Mucosa of descending colon (tissue), 3 donors: ENCODE measurements around the gene ZNRD2. TPM values are rescaled to one million over a fixed set of nuclear protein-coding genes. Genes with fewer than 3 reads are reported as not detected.

Experiments
- ATAC-seq: fragments of 200-7000 bp; cut with Tn5 transposase; one replicate; pipeline ENCODE4 v1.9.1; 2020; ENCODE audit warnings: mild to moderate bottlenecking, moderate library complexity
- DNase-seq, 3 donors: peaks; one replicate each; pipeline ENCODE4 v3.0.0-alpha.2; 2020
- H3K36me3 ChIP-seq: fragments of 200-600 bp; one replicate; pipeline ENCODE4 v1.8.0; 2021; ENCODE audit warnings: low read depth, mild to moderate bottlenecking
- H3K4me1 ChIP-seq: fragments of 200-600 bp; one replicate; pipeline ENCODE4 v1.8.0; 2021; ENCODE audit warnings: low read depth, mild to moderate bottlenecking
- H3K4me3 ChIP-seq: fragments of 200-600 bp; one replicate; pipeline ENCODE4 v1.8.0; 2021; ENCODE audit warnings: mild to moderate bottlenecking
- H3K9me3 ChIP-seq: fragments of 200-600 bp; one replicate; pipeline ENCODE4 v1.8.0; 2021; ENCODE audit warnings: mild to moderate bottlenecking
- CTCF ChIP-seq: fragments of 200-600 bp; IDR thresholded peaks from one replicate; pipeline ENCODE4 v1.8.0; 2022; ENCODE audit warnings: antibody characterized with exemption, mild to moderate bottlenecking
- intact Hi-C, 2 donors: fragments of 100-400 bp; cut with DNase I in 1 of 2; cut with micrococcal nuclease in 1 of 2; formaldehyde crosslinking; loops; one replicate each; pipeline versions ENCODE4 v1.11.0 to v1.11.1; 2022; cut with DNase I, micrococcal nuclease
- total RNA-seq, 3 donors: library from RNA; stranded (reverse); fragmentation: NEBNext Ultra II Directional in 2 of 3; extraction: Animal tissue kit (Norgen Biotek cat#: 25700) in 2 of 3; gene quantifications; one replicate each; pipeline versions ENCODE4 v1.2.1 to v1.2.4, GENCODE V29; 2021 to 2023
- donor health status: DM: no; HTN: no; CAD: no; lungs with moderate emphysema.
- donor health status: DM: no; HTN: no; CAD: no.
- donor health status: DM: no; HTN: yes; CAD: no.

ZNRD2 gene
- total RNA-seq, 3 donors from 2014 or later = 20.9 to 24.6 (median 21.0) TPM

DNA sequence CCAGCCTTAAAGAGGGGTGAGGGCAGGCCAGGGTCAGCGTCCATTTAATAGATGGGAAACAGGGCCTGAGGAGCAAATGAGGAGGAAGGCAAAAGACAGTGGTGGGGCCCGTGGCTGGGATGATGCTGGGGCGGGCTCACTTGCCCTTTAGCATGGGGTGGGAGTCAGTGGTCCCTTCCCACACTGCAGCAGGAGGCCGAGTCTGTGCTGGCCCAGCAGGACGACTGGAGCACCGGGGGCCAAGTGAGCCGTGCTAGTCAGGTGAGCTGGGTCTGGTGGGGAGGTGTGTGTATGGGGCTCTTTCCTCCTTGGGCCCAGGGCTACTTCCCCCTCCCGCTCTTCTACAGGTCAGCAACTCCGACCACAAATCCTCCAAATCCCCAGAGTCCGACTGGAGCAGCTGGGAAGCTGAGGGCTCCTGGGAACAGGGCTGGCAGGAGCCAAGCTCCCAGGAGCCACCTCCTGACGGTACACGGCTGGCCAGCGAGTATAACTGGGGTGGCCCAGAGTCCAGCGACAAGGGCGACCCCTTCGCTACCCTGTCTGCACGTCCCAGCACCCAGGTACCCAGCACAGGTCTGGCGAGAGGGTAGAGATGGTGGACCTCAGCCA, 32.6 kb upstream of the ZNRD2 start:
- ATAC-seq (no peak), DNase-seq (peak in 1 of 3 donors; percentile 56)
- Histone ChIP-seq H3K36me3 (peaks cover under 1% of the 10 kb centered on the region), H3K4me3 (no peak overlapping the region), H3K4me1 (peaks cover 17% of the 10 kb centered on the region), H3K9me3 (no peaks in the 10 kb centered on the region)
- intact Hi-C loops = loop anchor here in 1 of 2 donors (10.0 kb wide), 1 partner anchor 57 kb away; the partner anchor contains the start of gene KCNK7
- TF ChIP-seq CTCF = no peak

DNA sequence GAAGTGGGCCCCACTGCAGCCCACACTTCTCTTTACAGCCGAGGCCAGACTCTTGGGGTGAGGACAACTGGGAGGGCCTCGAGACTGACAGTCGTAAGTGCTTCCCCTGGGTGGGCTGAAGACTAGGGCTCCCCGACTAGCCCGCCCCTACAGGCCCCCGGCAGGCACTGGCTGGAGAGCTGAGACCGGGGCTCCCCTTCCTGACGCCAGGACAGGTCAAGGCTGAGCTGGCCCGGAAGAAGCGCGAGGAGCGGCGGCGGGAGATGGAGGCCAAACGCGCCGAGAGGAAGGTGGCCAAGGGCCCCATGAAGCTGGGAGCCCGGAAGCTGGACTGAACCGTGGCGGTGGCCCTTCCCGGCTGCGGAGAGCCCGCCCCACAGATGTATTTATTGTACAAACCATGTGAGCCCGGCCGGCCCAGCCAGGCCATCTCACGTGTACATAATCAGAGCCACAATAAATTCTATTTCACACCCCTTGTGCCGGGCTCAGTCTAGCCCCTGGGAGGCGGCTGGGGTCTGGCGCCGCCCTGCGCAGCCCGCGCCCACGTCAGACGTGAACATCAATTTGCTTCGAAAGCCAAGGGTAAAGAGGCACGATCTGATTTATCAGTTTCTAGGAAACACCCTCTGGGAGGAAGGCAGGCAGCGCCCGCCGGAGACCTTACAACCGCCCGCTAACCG, 31.9 kb upstream of the ZNRD2 start:
- intact Hi-C loops = loop anchor here in 1 of 2 donors (10.0 kb wide), 1 partner anchor 56 kb away; the partner anchor contains the start of gene KCNK7
- Histone ChIP-seq H3K4me3 (no peak overlapping the region), H3K9me3 (no peaks in the 10 kb centered on the region), H3K4me1 (peaks cover 17% of the 10 kb centered on the region), H3K36me3 (no peaks in the 10 kb centered on the region)
- no peak for TF ChIP-seq CTCF
- DNase-seq = peak in 1 of 3 donors; percentile 63
- ATAC-seq = no peak

GRCh38 chr11:65538915-65539743, 31.1 kb upstream of the ZNRD2 start:
- no peaks in the 10 kb centered on the region for H3K36me3 ChIP-seq
- no peaks in the 10 kb centered on the region for H3K9me3 ChIP-seq
- ATAC-seq (no peak), DNase-seq (peak in 1 of 3 donors; percentile 62)
- H3K4me1 ChIP-seq = peaks cover 17% of the 10 kb centered on the region
- no peak overlapping the region for H3K4me3 ChIP-seq
- intact Hi-C loops = loop anchor here in 1 of 2 donors (10.0 kb wide), 1 partner anchor 56 kb away; the partner anchor contains the start of gene KCNK7
- no peak for TF ChIP-seq CTCF

- Histone ChIP-seq H3K4me1 (peaks cover 17% of the 10 kb centered on the region), H3K4me3 (peak overlapping the region; percentile 30), H3K9me3 (no peaks in the 10 kb centered on the region), H3K36me3 (no peaks in the 10 kb centered on the region)
- peak; percentile 26 for TF ChIP-seq CTCF
- intact Hi-C loops = loop anchor here in 1 of 2 donors (10.0 kb wide), 1 partner anchor 55 kb away; the partner anchor contains the start of gene KCNK7
- ATAC-seq (peak; percentile 73), DNase-seq (peak; percentile 86 to 92 (median 90))
Observed at GRCh38 chr11:65539744-65540289, 30.5 kb upstream of the ZNRD2 start.
